ENCODE results near the gene CKAP5. TPM values are rescaled to one million over a fixed set of nuclear protein-coding genes. Genes with fewer than 3 reads are reported as not detected.

The CKAP5 gene
- total RNA-seq, 2 experiments from 2014 or later: 23.2 to 26.9 TPM

- POLR2A ChIA-PET: no interaction called here
- no peak for TF ChIP-seq CTCF (IDR thresholded peaks at IDR 0.05)
- no peaks in the 10 kb centered on the region for H3K36me3 Mint-ChIP-seq (ENCODE audit: low read depth)
- Histone ChIP-seq H3K27ac (ENCODE audit: low read depth in 1 of 2, low read length in 2 of 2) (no peak overlapping the region), H3K36me3 (ENCODE audit: insufficient read depth, low read length) (no peaks in the 10 kb centered on the region), H3K27me3 (ENCODE audit: control insufficient read depth in 1 of 2, insufficient read depth in 2 of 2, low read length in 2 of 2) (no peaks in the 10 kb centered on the region), H3K4me3 (ENCODE audit: low read length) (no peak overlapping the region), H3K4me1 (ENCODE audit: insufficient read depth, low read length) (no peaks in the 10 kb centered on the region), H3K9me3 (ENCODE audit: control insufficient read depth in 1 of 2, insufficient read depth in 1 of 2, low read length in 2 of 2) (no peaks in the 10 kb centered on the region)
- no peak overlapping the region for H3K27ac Mint-ChIP-seq
- ATAC-seq (ENCODE audit: poor library complexity) (no peak), DNase-seq (no peak)
- intact Hi-C loops (cut with DNase I, micrococcal nuclease): no loop called here
- H3K4me3 Mint-ChIP-seq: no peak overlapping the region
- CTCF ChIA-PET: no interaction called here
- peaks cover 8% of the 10 kb centered on the region for H3K27me3 Mint-ChIP-seq
- H3K9me3 Mint-ChIP-seq: no peaks in the 10 kb centered on the region
- no peaks in the 10 kb centered on the region for H3K4me1 Mint-ChIP-seq (ENCODE audit: low read depth)
Observed at GRCh38 chr11:46868912-46869311, 22.8 kb upstream of the CKAP5 start.

GRCh38 chr11:46865340-46865739 is 19.3 kb upstream of the CKAP5 start:
- Mint-ChIP-seq H3K27ac (no peak overlapping the region), H3K27me3 (peaks cover 5% of the 10 kb centered on the region), H3K36me3 (ENCODE audit: low read depth) (no peaks in the 10 kb centered on the region), H3K4me1 (ENCODE audit: low read depth) (no peaks in the 10 kb centered on the region), H3K9me3 (no peaks in the 10 kb centered on the region), H3K4me3 (no peak overlapping the region)
- H3K36me3 ChIP-seq (ENCODE audit: insufficient read depth, low read length): no peaks in the 10 kb centered on the region
- POLR2A ChIA-PET: no interaction called here
- DNase-seq: no peak
- no peak overlapping the region for H3K4me3 ChIP-seq (ENCODE audit: low read length)
- TF ChIP-seq CTCF (IDR thresholded peaks at IDR 0.05): no peak
- no peak for ATAC-seq (ENCODE audit: poor library complexity)
- intact Hi-C loops (cut with DNase I, micrococcal nuclease): no loop called here
- no peaks in the 10 kb centered on the region for H3K9me3 ChIP-seq (ENCODE audit: control insufficient read depth in 1 of 2, insufficient read depth in 1 of 2, low read length in 2 of 2)
- no peaks in the 10 kb centered on the region for H3K4me1 ChIP-seq (ENCODE audit: insufficient read depth, low read length)
- H3K27ac ChIP-seq (ENCODE audit: low read depth in 1 of 2, low read length in 2 of 2): no peak overlapping the region
- H3K27me3 ChIP-seq (ENCODE audit: control insufficient read depth in 1 of 2, insufficient read depth in 2 of 2, low read length in 2 of 2): peaks cover 0 to 3% of the 10 kb centered on the region in 2 experiments
- CTCF ChIA-PET: no interaction called here

- Mint-ChIP-seq H3K36me3 (ENCODE audit: low read depth) (no peaks in the 10 kb centered on the region), H3K4me3 (no peak overlapping the region), H3K9me3 (no peaks in the 10 kb centered on the region), H3K27me3 (no peaks in the 10 kb centered on the region), H3K4me1 (ENCODE audit: low read depth) (no peaks in the 10 kb centered on the region), H3K27ac (no peak overlapping the region)
- intact Hi-C loops (cut with DNase I, micrococcal nuclease): no loop called here
- CTCF ChIA-PET: no interaction called here
- Histone ChIP-seq H3K9me3 (ENCODE audit: control insufficient read depth in 1 of 2, insufficient read depth in 1 of 2, low read length in 2 of 2) (no peaks in the 10 kb centered on the region), H3K27ac (ENCODE audit: low read depth in 1 of 2, low read length in 2 of 2) (no peak overlapping the region), H3K36me3 (ENCODE audit: insufficient read depth, low read length) (no peaks in the 10 kb centered on the region), H3K4me1 (ENCODE audit: insufficient read depth, low read length) (no peaks in the 10 kb centered on the region), H3K27me3 (ENCODE audit: control insufficient read depth in 1 of 2, insufficient read depth in 2 of 2, low read length in 2 of 2) (peaks cover 0 to 3% of the 10 kb centered on the region in 2 experiments), H3K4me3 (ENCODE audit: low read length) (no peak overlapping the region)
- POLR2A ChIA-PET: no interaction called here
- DNase-seq (no peak), ATAC-seq (ENCODE audit: poor library complexity) (no peak)
- TF ChIP-seq CTCF (IDR thresholded peaks at IDR 0.05): no peak
Observed at GRCh38 chr11:46860218-46860617, 14.1 kb upstream of the CKAP5 start.

Data from CD4-positive, alpha-beta T cell (primary cell).